GM19372 (cell line): Measurements from ENCODE around the gene SYT13.
"Not testable (repeated sequence)": the region's sequence is repeated elsewhere in the genome, so short reads cannot be mapped to it uniquely, and the experiment has no call there.

Experiments
- ATAC-seq: cut with Tn5 transposase; IDR thresholded peaks from one replicate; pipeline ENCODE4 v1.9.1; 2021; ENCODE audit warnings: mild to moderate bottlenecking, low read depth, moderate library complexity; ENCODE audit not compliant: unreplicated experiment

The SYT13 gene

GRCh38 chr11:45313171-45313865 lies 27.2 kb upstream of the SYT13 start:
- ATAC-seq = no peak

DNA sequence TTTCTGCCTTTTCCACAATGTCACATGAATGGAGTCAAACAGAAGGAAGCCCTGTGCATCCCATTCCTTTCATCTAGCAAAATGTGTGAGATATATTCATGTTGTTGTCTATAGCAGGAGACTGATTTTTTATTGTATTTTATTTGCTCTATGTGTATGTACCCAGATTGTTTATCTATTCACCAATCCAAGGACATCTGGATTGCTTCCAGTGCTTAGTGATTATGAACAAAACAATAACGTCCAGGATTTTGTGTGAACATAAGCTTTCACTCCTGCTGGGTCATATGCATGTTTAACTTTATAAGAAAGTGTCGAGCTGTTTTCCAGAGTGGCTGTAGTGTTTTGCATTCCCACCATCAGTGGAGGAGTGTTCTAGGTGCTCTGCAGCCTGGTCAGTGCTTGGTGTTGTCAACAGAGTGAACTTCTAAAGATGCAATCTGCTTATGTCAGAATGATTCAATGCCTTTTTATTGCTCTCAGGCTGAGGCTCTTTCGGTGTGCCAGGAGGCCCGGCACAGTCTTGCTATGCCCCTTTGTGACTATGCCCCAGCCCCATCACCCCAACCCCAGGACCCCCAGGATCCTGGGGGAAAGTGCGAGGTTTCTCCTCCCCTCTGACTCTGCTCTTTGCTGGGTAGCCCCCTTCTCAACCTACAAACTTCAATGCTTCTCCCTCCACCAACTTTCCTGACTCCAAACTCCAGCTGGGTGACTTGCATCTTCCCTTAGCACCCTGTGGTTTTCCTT lies 19.9 kb upstream of the SYT13 start:
- ATAC-seq = no peak

DNA sequence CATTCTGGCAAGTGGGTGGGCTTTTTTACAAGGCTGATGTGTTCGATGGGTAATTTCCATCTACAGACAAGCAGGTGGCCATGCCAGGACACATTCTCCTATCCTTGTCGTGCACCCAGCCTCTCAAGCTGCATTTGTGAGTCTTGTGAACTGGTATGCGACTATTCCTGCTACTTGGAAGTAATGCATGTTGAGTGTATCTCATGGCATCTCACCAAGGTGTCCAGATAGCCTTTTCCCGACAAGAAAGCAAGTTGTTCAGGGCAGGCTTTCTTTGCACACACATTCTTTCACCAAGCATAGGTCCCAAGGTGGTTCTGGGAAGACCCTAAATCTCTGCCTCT lies 18.8 kb upstream of the SYT13 start:
- ATAC-seq = no peak

DNA sequence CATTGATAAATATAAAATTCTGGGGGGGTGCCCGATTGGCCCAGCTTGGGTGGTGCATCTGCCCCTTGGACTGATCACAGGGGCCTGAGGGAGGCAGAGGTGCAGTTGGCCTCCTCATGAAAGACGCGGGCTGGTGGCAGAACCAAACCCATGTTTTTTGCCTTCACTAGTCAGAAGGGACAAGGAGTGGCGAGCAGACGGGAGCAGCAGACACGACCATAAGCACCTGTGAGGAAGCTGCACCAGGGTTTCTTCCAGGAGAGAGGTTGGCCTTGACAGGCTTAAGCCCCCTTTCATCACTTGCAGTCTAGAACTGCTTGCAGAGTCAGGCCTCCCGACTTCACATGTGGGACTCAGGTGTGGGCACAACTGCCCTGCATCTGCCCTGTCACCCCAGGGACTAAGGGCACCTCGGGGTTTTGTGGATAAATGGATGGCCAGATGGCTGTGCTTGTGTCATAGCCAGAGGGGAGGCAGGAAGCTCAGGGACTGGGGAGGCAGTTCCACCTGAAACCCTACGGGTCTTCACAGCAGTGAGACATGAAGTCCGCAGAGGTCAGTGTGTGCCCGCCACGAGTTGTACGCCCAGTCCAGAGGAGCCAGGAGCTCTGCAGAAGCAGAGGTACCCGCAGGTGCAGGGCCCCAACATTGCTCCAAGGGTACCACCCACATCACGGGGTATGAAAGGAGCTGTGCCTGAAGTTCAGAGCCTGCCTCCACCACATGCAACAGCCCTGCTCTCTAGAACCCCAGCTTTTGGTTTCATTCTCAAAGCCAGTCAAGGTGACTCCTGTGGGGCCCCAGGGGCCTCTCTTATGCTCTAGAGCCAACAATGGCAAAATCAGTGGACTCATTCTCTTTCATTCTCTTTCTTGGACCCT lies 18.2 kb upstream of the SYT13 start:
- no peak for ATAC-seq

DNA sequence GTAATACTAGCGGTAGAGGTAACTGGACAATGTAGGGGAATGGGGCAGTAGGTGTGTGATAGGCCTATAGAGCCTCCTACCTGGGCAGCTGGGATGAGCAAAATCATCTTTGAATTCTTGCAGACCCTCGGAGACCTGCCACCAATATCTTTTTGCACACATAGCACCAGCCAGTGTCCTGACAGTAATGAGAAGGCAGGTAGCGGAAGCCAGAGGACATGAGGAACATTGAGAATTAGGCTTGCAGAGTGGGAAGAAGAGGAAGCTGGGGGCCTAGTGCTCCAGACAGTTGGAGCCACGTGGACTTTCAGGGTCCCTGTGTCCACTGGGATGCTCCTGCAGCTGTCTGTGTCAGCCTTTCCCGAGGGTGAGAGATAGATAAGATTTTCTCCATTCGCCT lies 17.2 kb upstream of the SYT13 start:
- no peak for ATAC-seq

DNA sequence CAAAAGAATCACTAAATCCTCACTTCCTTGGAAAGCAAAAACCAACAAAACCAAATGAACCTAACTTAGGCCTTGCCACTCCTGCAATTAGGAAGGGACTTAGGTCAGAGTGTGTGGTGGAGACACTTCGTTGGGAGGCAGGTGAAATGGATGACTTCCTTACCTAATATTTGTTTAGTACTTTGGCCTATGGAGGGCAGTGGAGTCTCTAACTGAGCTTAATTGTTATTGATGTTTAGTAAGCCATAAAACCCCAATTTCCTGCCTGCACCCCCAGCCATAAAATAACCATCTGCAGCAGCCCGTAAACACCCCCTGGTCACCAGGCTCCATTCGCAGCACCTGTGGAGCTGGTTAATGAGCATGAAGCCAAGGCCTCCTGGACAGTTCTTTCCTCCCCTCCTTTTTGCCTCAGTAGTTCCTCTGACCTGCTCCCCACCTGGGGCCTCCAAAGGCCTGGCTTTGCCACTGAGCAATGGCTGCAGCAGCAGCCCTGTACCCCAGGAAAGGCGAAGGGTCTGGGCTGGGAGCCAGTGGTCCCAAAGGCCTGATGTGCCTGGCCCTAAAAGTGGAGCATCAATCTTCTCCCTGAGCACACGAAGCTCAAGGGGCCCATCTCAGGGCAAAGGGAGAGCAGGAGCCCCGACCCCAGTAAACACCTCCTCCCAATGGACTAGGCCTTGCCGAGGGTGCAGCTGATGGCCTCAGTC lies 15.6 kb upstream of the SYT13 start:
- no peak for ATAC-seq

GRCh38 chr11:45300715-45301114 lies 14.6 kb upstream of the SYT13 start:
- no peak for ATAC-seq

DNA sequence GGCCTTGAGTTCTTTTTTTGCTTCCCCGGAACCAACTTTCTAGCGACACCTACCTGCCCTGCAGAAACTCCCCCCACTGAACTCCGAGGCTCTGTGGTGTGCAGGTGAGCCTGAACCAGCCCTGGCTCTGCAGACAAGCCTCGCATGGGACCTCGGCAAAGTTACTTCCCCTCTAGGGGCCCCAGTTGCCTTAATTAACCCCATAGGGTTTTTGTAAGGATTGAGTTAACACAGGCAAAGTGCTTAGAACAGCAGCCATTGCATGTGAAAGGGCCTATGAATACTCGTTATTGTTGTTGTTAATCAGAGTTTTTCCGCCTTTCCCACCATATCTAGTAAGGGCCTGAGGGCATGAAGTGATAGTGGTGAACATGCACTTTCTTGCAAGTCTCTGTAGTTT lies 12.6 kb upstream of the SYT13 start:
- no peak for ATAC-seq

GRCh38 chr11:45296075-45296474 lies 9.9 kb upstream of the SYT13 start:
- ATAC-seq = no peak

DNA sequence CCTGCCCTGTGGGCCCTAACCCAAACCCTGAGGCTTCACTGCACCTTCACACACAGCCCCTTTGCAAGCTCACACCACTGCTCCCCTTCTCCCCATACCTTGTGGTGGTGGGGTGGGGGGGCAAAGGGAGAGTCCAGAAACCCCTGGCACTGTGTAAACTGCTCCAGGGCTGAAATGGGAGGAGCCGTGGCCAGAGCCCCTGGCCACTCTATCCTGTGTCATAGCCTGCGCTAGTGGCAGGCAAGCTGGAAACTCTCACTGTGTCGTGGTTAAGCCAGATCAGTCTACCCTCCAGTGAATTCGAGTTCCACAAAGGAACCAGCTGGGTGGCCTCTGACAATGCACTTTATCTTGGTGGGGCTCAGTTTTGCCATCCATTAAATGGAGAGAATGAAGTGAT lies 8.4 kb upstream of the SYT13 start:
- no peak for ATAC-seq

GRCh38 chr11:45293566-45294192 lies 7.5 kb upstream of the SYT13 start:
- ATAC-seq = not testable (repeated sequence)

- ATAC-seq = no peak
Observed at GRCh38 chr11:45290586-45290985, 4.4 kb upstream of the SYT13 start.

- no peak for ATAC-seq
Observed at GRCh38 chr11:45289369-45289768, 3.2 kb upstream of the SYT13 start.

GRCh38 chr11:45288339-45288738 lies 2.2 kb upstream of the SYT13 start:
- ATAC-seq = no peak

DNA sequence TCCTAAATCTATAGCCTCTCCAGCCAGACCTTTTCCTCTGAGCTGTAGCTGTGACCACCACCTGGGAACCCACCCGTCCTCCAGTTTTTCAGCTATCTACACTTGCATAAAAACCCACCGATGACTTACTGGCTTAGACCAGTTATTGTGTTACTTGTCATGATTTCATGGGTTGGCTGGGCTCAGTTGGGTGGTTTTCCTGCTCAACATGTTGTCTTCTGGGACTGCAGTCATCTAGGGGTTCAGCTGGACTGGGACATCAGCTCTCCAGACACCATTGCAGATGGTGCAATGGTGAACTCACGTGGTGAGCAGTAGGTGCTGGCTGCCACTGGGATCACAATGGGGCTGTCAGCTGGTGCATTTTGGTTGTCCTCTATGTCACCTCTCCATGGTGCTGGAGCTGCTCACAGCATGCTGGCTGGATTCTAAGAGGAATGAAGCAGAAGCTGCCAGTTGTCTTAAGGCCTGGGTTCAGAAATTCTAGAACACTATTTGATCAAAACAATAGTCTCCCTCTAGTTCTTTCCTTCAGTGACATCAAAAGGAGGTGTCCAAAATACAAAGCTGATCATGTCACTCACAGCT lies 1.3 kb upstream of the SYT13 start:
- ATAC-seq = no peak

DNA sequence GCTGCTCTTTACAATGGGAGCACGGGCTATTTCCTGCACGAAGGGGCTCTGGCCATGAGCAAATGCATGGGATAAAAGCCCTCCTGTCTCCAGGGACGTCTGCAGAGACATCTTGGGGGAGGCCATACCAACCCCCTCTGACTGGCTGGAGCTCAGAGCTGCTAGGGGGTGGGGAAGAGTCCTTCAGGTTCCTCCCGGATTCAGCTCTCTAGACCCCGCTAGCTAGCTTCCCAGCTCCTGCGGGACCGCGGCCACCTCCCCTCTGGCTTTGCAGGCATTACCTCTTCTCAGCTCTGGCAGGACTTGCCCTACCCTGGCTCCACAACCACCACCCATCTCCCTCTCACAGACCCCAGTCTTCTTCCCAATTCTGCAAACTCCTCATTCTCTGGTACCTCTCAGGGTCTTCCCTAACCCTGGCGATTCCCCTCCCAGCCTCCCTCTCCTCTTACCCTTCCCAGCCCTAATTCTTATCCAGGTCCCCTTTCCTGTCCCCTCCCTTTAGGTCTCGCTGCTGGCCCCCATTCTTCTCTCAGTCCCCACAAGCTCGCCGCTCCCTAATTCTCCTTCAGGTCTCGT lies 802 bp downstream of the SYT13 start:
- no peak for ATAC-seq

DNA sequence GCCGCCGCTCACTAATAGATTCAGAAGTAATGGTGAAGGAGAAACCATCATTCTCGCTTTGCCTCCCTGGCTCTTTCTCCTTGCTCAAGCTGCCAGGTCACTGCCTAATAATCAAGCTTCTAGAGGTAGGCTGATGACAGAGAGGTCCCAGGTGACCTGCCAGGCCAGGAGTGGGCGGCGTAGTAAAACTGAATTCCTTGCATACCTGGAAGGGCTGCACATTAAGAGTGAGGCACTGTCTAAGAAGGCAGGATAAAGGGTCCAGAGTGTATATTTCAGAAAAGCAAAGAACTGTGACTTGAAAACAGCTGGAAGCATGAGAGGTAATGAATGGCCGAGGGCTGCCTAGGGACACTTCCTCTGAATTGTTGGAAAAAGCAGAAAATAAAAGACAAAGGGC lies 4.1 kb downstream of the SYT13 start:
- ATAC-seq = no peak

DNA sequence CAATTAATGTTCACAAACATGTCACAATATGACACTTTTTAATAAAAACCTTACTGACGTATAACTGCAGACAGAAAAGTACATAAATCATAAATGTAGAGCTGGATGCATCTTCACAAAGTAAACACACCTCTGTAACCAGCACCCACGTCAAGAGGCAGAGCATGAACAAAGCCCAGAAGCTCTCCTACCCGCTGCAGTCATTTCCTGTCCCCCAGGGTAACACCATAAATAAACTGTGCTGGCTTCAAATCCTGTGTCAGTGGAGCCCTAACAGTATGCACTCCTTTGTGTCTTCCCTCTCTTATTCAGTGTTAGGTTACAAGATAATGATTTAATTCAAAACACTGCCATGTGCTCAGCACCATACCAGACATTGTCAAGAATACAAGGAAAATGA lies 5.7 kb downstream of the SYT13 start:
- no peak for ATAC-seq

GRCh38 chr11:45279645-45280044 lies 6.5 kb downstream of the SYT13 start:
- ATAC-seq = no peak

DNA sequence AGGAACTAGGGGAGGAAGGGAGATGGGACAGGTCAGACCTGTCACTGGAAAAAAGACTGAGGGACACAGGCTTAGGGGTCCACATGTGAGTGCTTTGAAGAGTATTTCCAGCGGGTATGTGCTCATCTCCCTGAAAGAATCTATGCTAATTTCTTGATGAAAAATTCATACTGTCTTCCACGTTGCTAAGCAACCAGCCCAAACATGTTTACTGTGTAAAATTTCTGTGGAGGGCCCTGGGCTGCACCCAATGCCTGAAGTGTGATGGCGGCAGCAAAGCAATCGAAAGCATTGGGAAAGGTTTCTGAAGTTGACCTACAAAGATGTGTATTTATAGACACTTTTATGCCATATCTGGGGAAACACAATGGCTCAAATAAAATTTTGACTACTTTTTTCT lies 7.4 kb downstream of the SYT13 start:
- ATAC-seq = no peak
